ENCODE results near the gene PPP1R15B. TPM values are rescaled to one million over a fixed set of nuclear protein-coding genes. Genes with fewer than 3 reads are reported as not detected.

Gene PPP1R15B
- total RNA-seq, 4 donors from 2014 or later, result 44.4 to 53.2 (median 50.9) TPM

- Histone ChIP-seq H3K36me3 (peaks cover 0 to 90% of the 10 kb centered on the region in 2 donors), H3K27ac (peak overlapping the region in 2 of 4 donors; percentile 27 to 56)
- no peak for TF ChIP-seq POLR2A (IDR thresholded peaks at IDR 0.05)
- TF ChIP-seq, protein P1, sequence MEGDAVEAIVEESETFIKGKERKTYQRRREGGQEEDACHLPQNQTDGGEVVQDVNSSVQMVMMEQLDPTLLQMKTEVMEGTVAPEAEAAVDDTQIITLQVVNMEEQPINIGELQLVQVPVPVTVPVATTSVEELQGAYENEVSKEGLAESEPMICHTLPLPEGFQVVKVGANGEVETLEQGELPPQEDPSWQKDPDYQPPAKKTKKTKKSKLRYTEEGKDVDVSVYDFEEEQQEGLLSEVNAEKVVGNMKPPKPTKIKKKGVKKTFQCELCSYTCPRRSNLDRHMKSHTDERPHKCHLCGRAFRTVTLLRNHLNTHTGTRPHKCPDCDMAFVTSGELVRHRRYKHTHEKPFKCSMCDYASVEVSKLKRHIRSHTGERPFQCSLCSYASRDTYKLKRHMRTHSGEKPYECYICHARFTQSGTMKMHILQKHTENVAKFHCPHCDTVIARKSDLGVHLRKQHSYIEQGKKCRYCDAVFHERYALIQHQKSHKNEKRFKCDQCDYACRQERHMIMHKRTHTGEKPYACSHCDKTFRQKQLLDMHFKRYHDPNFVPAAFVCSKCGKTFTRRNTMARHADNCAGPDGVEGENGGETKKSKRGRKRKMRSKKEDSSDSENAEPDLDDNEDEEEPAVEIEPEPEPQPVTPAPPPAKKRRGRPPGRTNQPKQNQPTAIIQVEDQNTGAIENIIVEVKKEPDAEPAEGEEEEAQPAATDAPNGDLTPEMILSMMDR (IDR thresholded peaks at IDR 0.05), result no peak
- TF ChIP-seq POLR2AphosphoS5 (IDR thresholded peaks at IDR 0.05), result no peak
- TF ChIP-seq EP300 (IDR thresholded peaks at IDR 0.05), result no peak
These were observed 45.3 kb upstream of the PPP1R15B start for GRCh38 chr1:204456826-204457442.

GRCh38 chr1:204455831-204456145, 44.2 kb upstream of the PPP1R15B start:
- Histone ChIP-seq H3K4me1 (peaks cover 0 to 37% (median 0%) of the 10 kb centered on the region in 3 donors), H3K27ac (no peak overlapping the region), H3K9me3 (no peaks in the 10 kb centered on the region), H3K27me3 (no peaks in the 10 kb centered on the region), H3K36me3 (peaks cover 0 to 90% of the 10 kb centered on the region in 2 donors), H3K4me3 (no peak overlapping the region)
- 83% methylated on average over 1 of the region's 9 CpGs; no CpG with 5 or more reads in 1 of the 2 donors for WGBS, 2 donors (ENCODE audit: low coverage in 1 of 2)
- TF ChIP-seq POLR2A (IDR thresholded peaks at IDR 0.05), result no peak
- no peak for TF ChIP-seq POLR2AphosphoS5 (IDR thresholded peaks at IDR 0.05)
- ATAC-seq, result no peak

More at GRCh38 chr1:204456826-204457442, 45.3 kb upstream of the PPP1R15B start:
- no peaks in the 10 kb centered on the region for H3K9me3 ChIP-seq
- H3K4me1 ChIP-seq, result peaks cover 0 to 41% (median 5%) of the 10 kb centered on the region in 3 donors
- no peak overlapping the region for H3K4me3 ChIP-seq
- ATAC-seq, result peak; percentile 93
- H3K27me3 ChIP-seq, result no peaks in the 10 kb centered on the region
- WGBS, 2 donors (ENCODE audit: low coverage in 1 of 2), result 45 to 50% methylated on average over 3 to 8 of the region's 11 CpGs

GRCh38 chr1:204455063-204455830, 43.6 kb upstream of the PPP1R15B start:
- WGBS, 2 donors (ENCODE audit: low coverage in 1 of 2), result 65 to 67% methylated on average over 10 to 15 of the region's 18 CpGs
- Histone ChIP-seq H3K36me3 (peaks cover 0 to 90% of the 10 kb centered on the region in 2 donors), H3K27ac (no peak overlapping the region), H3K4me1 (peaks cover 0 to 32% (median 0%) of the 10 kb centered on the region in 3 donors), H3K27me3 (no peaks in the 10 kb centered on the region), H3K9me3 (no peaks in the 10 kb centered on the region), H3K4me3 (no peak overlapping the region)
- ATAC-seq, result no peak
- TF ChIP-seq POLR2A (IDR thresholded peaks at IDR 0.05) (no peak), POLR2AphosphoS5 (IDR thresholded peaks at IDR 0.05) (no peak), EP300 (IDR thresholded peaks at IDR 0.05) (no peak)
- TF ChIP-seq, protein P1 (IDR thresholded peaks at IDR 0.05), result no peak

- TF ChIP-seq EP300 (IDR thresholded peaks at IDR 0.05), result no peak
- TF ChIP-seq POLR2A (IDR thresholded peaks at IDR 0.05), result no peak
- TF ChIP-seq, protein P1 (IDR thresholded peaks at IDR 0.05), result no peak
- TF ChIP-seq POLR2AphosphoS5 (IDR thresholded peaks at IDR 0.05), result no peak
- peaks cover 0 to 27% (median 0%) of the 10 kb centered on the region in 3 donors for H3K4me1 ChIP-seq
- ATAC-seq, result no peak
- peaks cover 0 to 90% of the 10 kb centered on the region in 2 donors for H3K36me3 ChIP-seq
- H3K4me3 ChIP-seq, result no peak overlapping the region
- no peaks in the 10 kb centered on the region for H3K27me3 ChIP-seq
- H3K27ac ChIP-seq, result no peak overlapping the region
- H3K9me3 ChIP-seq, result no peaks in the 10 kb centered on the region
- WGBS, 2 donors (ENCODE audit: low coverage in 1 of 2), result 91 to 100% methylated on average over 2 to 4 of the region's 4 CpGs
These were observed 42.9 kb upstream of the PPP1R15B start for GRCh38 chr1:204454476-204454875.

GRCh38 chr1:204453141-204453772, 41.6 kb upstream of the PPP1R15B start:
- Histone ChIP-seq H3K27ac (no peak overlapping the region), H3K36me3 (peaks cover 0 to 90% of the 10 kb centered on the region in 2 donors), H3K9me3 (no peaks in the 10 kb centered on the region), H3K27me3 (no peaks in the 10 kb centered on the region), H3K4me1 (peaks cover 0 to 27% (median 0%) of the 10 kb centered on the region in 3 donors), H3K4me3 (no peak overlapping the region)
- 61 to 78% methylated on average over 7 to 8 of the region's 8 CpGs for WGBS, 2 donors (ENCODE audit: low coverage in 1 of 2)
- ATAC-seq, result no peak
- TF ChIP-seq POLR2A (IDR thresholded peaks at IDR 0.05), result no peak
- TF ChIP-seq, protein P1 (IDR thresholded peaks at IDR 0.05), result no peak
- TF ChIP-seq EP300 (IDR thresholded peaks at IDR 0.05), result no peak
- TF ChIP-seq POLR2AphosphoS5 (IDR thresholded peaks at IDR 0.05), result no peak

All from gastroesophageal sphincter (tissue), 4 donors.